Measurements from ENCODE around the gene SULT1E1. TPM values are rescaled to one million over a fixed set of nuclear protein-coding genes. Genes with fewer than 3 reads are reported as not detected.

SULT1E1 gene, protein sequence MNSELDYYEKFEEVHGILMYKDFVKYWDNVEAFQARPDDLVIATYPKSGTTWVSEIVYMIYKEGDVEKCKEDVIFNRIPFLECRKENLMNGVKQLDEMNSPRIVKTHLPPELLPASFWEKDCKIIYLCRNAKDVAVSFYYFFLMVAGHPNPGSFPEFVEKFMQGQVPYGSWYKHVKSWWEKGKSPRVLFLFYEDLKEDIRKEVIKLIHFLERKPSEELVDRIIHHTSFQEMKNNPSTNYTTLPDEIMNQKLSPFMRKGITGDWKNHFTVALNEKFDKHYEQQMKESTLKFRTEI
- under 1 TPM in 1 of 4 donors, not detected in 3; 0.34 TPM for total RNA-seq

DNA sequence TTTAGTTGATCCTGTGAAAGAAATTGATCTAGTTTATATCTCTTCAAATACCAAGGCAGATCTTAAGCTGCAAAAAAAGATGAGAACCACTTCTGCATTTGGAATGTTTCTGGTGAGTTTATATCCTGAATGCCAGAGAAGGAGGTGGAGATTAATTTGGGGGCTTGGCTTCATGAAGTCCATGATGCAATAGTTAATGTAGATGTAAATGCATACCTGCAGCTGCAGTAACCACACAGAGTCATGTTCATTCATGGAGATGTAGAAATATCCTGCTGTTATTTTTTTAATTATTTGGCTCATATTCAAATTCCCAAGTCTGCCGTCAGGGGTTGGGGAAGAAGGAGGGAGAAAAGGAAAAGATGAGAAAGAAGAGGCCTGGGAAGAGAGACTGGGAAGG is at the start of gene SULT1E1:
SULT1E1 (minus strand) TSS at position 94 of the 400 bp plus-strand sequence. CDS start 2,501 bp downstream, outside the sequence.
- TF ChIP-seq, protein P1, sequence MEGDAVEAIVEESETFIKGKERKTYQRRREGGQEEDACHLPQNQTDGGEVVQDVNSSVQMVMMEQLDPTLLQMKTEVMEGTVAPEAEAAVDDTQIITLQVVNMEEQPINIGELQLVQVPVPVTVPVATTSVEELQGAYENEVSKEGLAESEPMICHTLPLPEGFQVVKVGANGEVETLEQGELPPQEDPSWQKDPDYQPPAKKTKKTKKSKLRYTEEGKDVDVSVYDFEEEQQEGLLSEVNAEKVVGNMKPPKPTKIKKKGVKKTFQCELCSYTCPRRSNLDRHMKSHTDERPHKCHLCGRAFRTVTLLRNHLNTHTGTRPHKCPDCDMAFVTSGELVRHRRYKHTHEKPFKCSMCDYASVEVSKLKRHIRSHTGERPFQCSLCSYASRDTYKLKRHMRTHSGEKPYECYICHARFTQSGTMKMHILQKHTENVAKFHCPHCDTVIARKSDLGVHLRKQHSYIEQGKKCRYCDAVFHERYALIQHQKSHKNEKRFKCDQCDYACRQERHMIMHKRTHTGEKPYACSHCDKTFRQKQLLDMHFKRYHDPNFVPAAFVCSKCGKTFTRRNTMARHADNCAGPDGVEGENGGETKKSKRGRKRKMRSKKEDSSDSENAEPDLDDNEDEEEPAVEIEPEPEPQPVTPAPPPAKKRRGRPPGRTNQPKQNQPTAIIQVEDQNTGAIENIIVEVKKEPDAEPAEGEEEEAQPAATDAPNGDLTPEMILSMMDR (IDR thresholded peaks at IDR 0.05; ENCODE audit: low read depth), result no peak

DNA sequence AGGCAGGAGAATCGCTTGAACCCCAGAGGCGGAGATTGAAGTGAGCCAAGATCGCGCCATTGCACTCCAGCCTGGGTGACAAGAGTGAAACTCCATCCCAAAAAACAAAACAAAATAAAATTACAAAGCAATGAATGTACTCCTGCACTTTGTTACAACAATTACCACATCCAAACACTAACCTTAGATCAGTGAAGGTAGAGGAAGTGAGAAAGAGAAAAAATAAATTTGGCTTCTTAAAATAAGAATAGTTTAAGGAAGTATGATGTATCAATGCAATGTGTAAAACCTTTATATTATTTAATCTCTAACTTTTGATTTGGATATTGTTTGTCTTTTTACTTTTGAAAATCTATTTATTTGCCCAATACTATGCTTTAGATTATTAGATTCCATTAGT is 49.2 kb upstream of the SULT1E1 start:
- TF ChIP-seq, protein P1 (IDR thresholded peaks at IDR 0.05; ENCODE audit: low read depth), result no peak

DNA sequence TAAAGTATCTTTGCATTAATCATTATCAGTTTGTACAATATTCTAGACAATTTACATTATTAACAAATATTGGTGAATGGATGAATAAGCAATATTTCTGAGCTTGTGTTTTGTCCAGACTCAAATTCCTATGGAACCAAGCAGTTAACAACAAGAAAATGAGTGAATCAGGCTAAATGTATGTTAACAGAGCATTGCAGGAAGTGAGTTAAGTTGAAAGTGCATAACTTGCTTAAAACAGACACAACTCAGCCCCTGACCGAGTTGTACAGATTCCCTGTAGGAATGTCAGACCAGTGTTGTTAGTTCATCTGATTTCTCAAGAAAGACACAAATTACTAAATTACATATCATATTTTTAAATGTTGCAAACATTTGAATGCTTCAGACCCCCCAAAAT is 47.2 kb upstream of the SULT1E1 start:
- TF ChIP-seq, protein P1 (IDR thresholded peaks at IDR 0.05; ENCODE audit: low read depth), result no peak

DNA sequence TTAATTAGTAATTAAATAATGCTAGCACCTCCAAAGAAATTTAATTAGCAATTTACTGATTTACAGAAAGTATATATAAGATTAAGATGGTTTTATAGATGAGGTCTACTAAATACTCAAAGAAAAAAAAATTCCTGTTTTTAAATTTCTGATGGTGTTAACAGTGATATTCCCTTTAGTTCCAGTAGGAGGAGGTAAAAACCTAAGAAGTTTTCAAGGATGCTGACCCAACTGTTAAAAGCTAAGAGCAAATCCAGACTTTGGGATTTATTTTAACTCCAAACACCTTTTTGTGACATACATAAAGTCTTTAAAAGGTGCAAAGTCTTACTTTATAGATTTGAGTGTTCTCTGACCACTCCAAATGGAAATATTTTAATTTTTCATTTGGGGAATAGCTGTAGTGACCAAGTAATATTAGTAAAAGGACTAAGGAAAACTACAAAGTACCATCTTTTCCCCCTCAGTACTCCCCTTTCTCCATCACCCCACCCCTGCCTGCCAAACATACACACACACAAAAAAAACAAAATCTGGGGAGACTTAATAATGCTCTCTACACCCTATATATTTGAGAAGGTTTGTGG is 36.7 kb upstream of the SULT1E1 start:
- TF ChIP-seq, protein P1 (IDR thresholded peaks at IDR 0.05; ENCODE audit: low read depth), result no peak

DNA sequence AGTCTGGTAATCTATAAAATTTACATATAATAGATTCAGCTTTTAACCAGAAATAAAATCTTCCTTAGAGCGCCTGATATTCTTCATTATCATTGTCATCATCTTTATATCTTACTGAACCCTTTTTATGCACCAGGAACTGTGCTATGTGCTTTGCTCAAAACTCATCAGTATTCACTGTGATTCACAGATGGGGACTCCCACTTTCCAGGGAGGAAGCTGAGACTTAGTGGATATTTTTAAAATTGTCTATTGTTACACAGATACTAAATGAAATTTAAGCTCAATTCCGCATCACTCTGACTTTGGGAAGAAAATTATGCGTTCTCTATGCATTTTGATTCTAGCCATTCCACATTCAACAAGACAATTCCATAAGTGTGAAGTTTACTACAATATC is 34.8 kb upstream of the SULT1E1 start:
- TF ChIP-seq, protein P1 (IDR thresholded peaks at IDR 0.05; ENCODE audit: low read depth), result no peak

DNA sequence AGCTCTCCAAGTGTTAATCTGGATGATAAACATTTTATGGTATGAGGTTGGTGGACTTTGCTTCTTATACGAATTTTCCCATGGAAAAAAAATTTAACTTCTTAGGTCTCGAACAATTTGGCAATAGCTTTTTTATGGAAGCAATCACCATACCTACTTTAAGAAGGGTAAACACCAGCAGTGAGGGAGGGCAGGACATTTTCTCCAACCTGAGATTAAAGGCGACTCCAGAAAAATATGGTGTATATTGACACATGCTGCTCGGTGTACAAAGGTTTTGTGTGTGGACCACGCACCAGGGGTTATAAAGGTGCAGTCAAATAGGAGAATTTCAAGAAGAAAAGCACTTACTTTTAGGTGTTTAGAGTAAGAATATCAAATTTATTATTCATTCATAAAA is 34.2 kb upstream of the SULT1E1 start:
- TF ChIP-seq, protein P1 (IDR thresholded peaks at IDR 0.05; ENCODE audit: low read depth), result no peak

DNA sequence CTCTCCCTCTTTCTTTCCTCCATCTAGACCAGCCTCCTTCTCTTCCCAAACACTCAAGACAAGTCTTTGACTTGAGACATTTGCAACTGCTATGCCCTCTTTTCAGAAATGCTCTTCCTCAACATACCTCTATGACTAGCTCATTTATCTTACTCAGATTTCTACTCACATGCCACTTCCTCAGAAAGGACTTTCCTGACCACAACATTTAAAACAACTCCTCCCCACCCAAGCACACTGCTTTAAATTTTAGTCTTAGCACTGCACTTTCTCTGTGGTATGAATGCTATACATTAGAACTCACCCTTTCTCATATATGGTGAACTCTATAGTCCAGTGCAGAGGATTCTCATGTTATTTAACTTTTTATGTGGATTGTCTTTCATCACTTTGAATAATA is 28.4 kb upstream of the SULT1E1 start:
- TF ChIP-seq, protein P1 (IDR thresholded peaks at IDR 0.05; ENCODE audit: low read depth), result no peak

Data from subcutaneous adipose tissue (tissue), 4 donors.